CD14-positive monocyte (primary cell): Measurements from ENCODE around the gene CYP4F8. TPM values are rescaled to one million over a fixed set of nuclear protein-coding genes. Genes with fewer than 3 reads are reported as not detected.

Experiments
- DNase-seq, 3 donors: peaks; one replicate each; pipeline ENCODE4 v3.0.0-alpha.2; 2011 to 2022
- H2AFZ ChIP-seq: 2 replicates; pipeline ENCODE4 v1.6.0; 2012; ENCODE audit warnings: mild to moderate bottlenecking, low read depth, low read length, inconsistent platforms; ENCODE audit not compliant: insufficient read depth, poor library complexity, severe bottlenecking
- H3K27ac ChIP-seq, 2 donors: 1 replicate in 1 of 2; 2 replicates in 1 of 2; pipeline ENCODE4 v1.5.1; 2012 to 2013; ENCODE audit warnings: low read length in 2 of 2, control low read depth in 1 of 2, inconsistent platforms in 1 of 2, low read depth in 1 of 2, mild to moderate bottlenecking in 1 of 2
- H3K27me3 ChIP-seq, 2 donors: one replicate each; pipeline versions ENCODE4 v1.6.0 to v1.6.1; 2011 to 2013; ENCODE audit warnings: low read length in 2 of 2; ENCODE audit not compliant: control insufficient read depth in 2 of 2, insufficient read depth in 2 of 2
- H3K36me3 ChIP-seq, 2 donors: replicated peaks in 1 of 2; 1 replicate in 1 of 2; 2 replicates in 1 of 2; pipeline versions ENCODE4 v1.5.1 to v1.6.1; 2012 to 2013; ENCODE audit warnings: low read length in 2 of 2, control low read depth in 1 of 2, inconsistent platforms in 1 of 2, mild to moderate bottlenecking in 1 of 2; ENCODE audit not compliant: insufficient read depth in 2 of 2, control insufficient read depth in 1 of 2
- H3K4me1 ChIP-seq, 2 donors: 1 replicate in 1 of 2; 2 replicates in 1 of 2; pipeline versions ENCODE4 v1.5.1 to v1.6.1; 2012 to 2013; ENCODE audit warnings: low read length in 2 of 2, control low read depth in 1 of 2, inconsistent platforms in 1 of 2, mild to moderate bottlenecking in 1 of 2, moderate library complexity in 1 of 2; ENCODE audit not compliant: insufficient read depth in 2 of 2, control insufficient read depth in 1 of 2
- H3K4me2 ChIP-seq: replicated peaks from 2 replicates; pipeline ENCODE3; 2012; ENCODE audit warnings: low read length, moderate library complexity, mild to moderate bottlenecking; ENCODE audit not compliant: poor library complexity, severe bottlenecking; ENCODE audit errors: extremely low read depth
- H3K4me3 ChIP-seq, 3 experiments: fragments of 200-600 bp in 1 of 3; sonication (generic) in 1 of 3; replicated peaks in 1 of 3; 1 replicate in 2 of 3; 2 replicates in 1 of 3; pipeline ENCODE4 v1.5.1; 2011 to 2013; ENCODE audit warnings: low read length in 3 of 3, mild to moderate bottlenecking in 3 of 3, control low read depth in 2 of 3, low read depth in 2 of 3, inconsistent platforms in 1 of 3, moderate library complexity in 1 of 3
- H3K79me2 ChIP-seq: 2 replicates; pipeline ENCODE4 v1.6.0; 2012; ENCODE audit warnings: mild to moderate bottlenecking, control low read depth, inconsistent platforms, low read length, moderate library complexity; ENCODE audit not compliant: insufficient read depth
- H3K9ac ChIP-seq: 2 replicates; pipeline ENCODE4 v1.6.0; 2017; ENCODE audit warnings: low read length, mild to moderate bottlenecking; ENCODE audit not compliant: insufficient read depth, poor library complexity, severe bottlenecking
- H3K9me3 ChIP-seq, 2 donors: replicated peaks in 1 of 2; 1 replicate in 1 of 2; 2 replicates in 1 of 2; pipeline versions ENCODE4 v1.5.1 to v1.6.1; 2012 to 2013; ENCODE audit warnings: low read length in 2 of 2, control low read depth in 1 of 2; ENCODE audit not compliant: control insufficient read depth in 1 of 2, insufficient read depth in 1 of 2
- H4K20me1 ChIP-seq: 2 replicates; pipeline ENCODE4 v1.6.0; 2012; ENCODE audit warnings: mild to moderate bottlenecking, low read length, control low read depth, moderate library complexity; ENCODE audit not compliant: insufficient read depth
- H3K27ac Mint-ChIP-seq, 7 donors: one replicate each; pipeline ENCODE4 v1.8.0; 2020; ENCODE audit warnings: mild to moderate bottlenecking in 7 of 7, mixed read lengths in 7 of 7, moderate library complexity in 6 of 7, inconsistent platforms in 2 of 7
- H3K27me3 Mint-ChIP-seq, 3 donors: one replicate each; pipeline ENCODE4 v1.8.0; 2021 to 2022; ENCODE audit warnings: low read depth in 3 of 3, mild to moderate bottlenecking in 3 of 3, mixed read lengths in 3 of 3, moderate library complexity in 3 of 3, inconsistent platforms in 1 of 3
- H3K36me3 Mint-ChIP-seq, 2 donors: one replicate each; pipeline ENCODE4 v1.8.0; 2020; ENCODE audit warnings: mixed read lengths in 2 of 2, inconsistent platforms in 1 of 2, mild to moderate bottlenecking in 1 of 2
- H3K4me1 Mint-ChIP-seq: one replicate; pipeline ENCODE4 v1.8.0; 2020; ENCODE audit warnings: mild to moderate bottlenecking, mixed read lengths
- H3K4me3 Mint-ChIP-seq, 2 donors: one replicate each; pipeline ENCODE4 v1.8.0; 2020; ENCODE audit warnings: mild to moderate bottlenecking in 2 of 2, mixed read lengths in 2 of 2, moderate library complexity in 1 of 2
- H3K9me3 Mint-ChIP-seq, 7 donors: one replicate each; pipeline ENCODE4 v1.8.0; 2020 to 2022; ENCODE audit warnings: mixed read lengths in 7 of 7, mild to moderate bottlenecking in 6 of 7, moderate library complexity in 6 of 7, inconsistent platforms in 2 of 7
- CTCF ChIP-seq: fragments of 200-600 bp; IDR thresholded peaks from one replicate; pipeline ENCODE4 v1.8.0; 2022; ENCODE audit warnings: antibody characterized with exemption, mild to moderate bottlenecking
- WGBS: methylation state at CpG from one replicate; pipeline ENCODE4 v1.1.5; 2013; ENCODE audit warnings: missing lambda C conversion rate; ENCODE audit not compliant: insufficient coverage; 5-methylcytosine and 5-hydroxymethylcytosine counted together
- intact Hi-C, 2 donors: fragments of 100-400 bp; cut with micrococcal nuclease; formaldehyde crosslinking; loops; one replicate each; pipeline versions ENCODE4 v1.15.0 to v1.15.1; 2023
- polyA plus RNA-seq, 3 donors: library from polyadenylated mRNA; depleted of rRNA in 1 of 3; unstranded in 2 of 3; stranded (reverse) in 1 of 3; fragments of 300-500 nt in 2 of 3; fragments of >200 nt in 1 of 3; fragmentation: Illumina TruSeq in 2 of 3; gene quantifications; 1 replicate in 2 of 3; 2 replicates in 1 of 3; pipeline ENCODE4 v1.2.3, GENCODE V29; 2012 to 2021

CYP4F8 gene
- polyA plus RNA-seq, 3 donors = not detected

GRCh38 chr19:15672580-15673175 lies 57.7 kb downstream of the CYP4F8 start, which contains the start of gene CYP4F12:
Gene CYP4F12, plus strand, starts transcription at chr19:15673087. Its CDS starts 443 bp downstream, at chr19:15673530.
- DNase-seq = no peak
- Mint-ChIP-seq H3K9me3 (peaks cover 0 to 3% (median 0%) of the 10 kb centered on the region in 7 donors), H3K27me3 (peaks cover 2 to 11% (median 5%) of the 10 kb centered on the region in 3 donors), H3K36me3 (no peaks in the 10 kb centered on the region), H3K27ac (peak within 1 kb of the TSS in 1 of 7 donors; percentile 77), H3K4me3 (no peak within 1 kb of the TSS), H3K4me1 (peaks cover 21% of the 10 kb centered on the region)
- intact Hi-C loops = no loop called here
- no peak within 1 kb of the TSS for H3K9ac ChIP-seq
- WGBS = 71% methylated on average over 5 of the region's 6 CpGs
- no peak within 1 kb of the TSS for H2AFZ ChIP-seq
- H3K4me3 ChIP-seq = no peak within 1 kb of the TSS
- H3K27me3 ChIP-seq = no peaks in the 10 kb centered on the region
- peaks cover 12 to 15% of the 10 kb centered on the region in 2 donors for H3K4me1 ChIP-seq
- no peaks in the 10 kb centered on the region for H3K36me3 ChIP-seq
- no peak for TF ChIP-seq CTCF
- H3K4me2 ChIP-seq = no peak within 1 kb of the TSS
- H3K79me2 ChIP-seq = no peaks in the 10 kb centered on the region
- no peaks in the 10 kb centered on the region for H3K9me3 ChIP-seq
- no peaks in the 10 kb centered on the region for H4K20me1 ChIP-seq
- no peak within 1 kb of the TSS for H3K27ac ChIP-seq

GRCh38 chr19:15673176-15673654 lies 58.2 kb downstream of the CYP4F8 start:
- Histone ChIP-seq H3K27me3 (no peaks in the 10 kb centered on the region), H3K9ac (no peak overlapping the region), H3K4me2 (no peak overlapping the region), H3K4me1 (peaks cover 12 to 15% of the 10 kb centered on the region in 2 donors), H3K79me2 (no peaks in the 10 kb centered on the region), H3K27ac (no peak overlapping the region), H4K20me1 (no peaks in the 10 kb centered on the region), H3K4me3 (no peak overlapping the region), H3K36me3 (no peaks in the 10 kb centered on the region), H2AFZ (no peak overlapping the region), H3K9me3 (no peaks in the 10 kb centered on the region)
- TF ChIP-seq CTCF = no peak
- peaks cover 2 to 12% (median 5%) of the 10 kb centered on the region in 3 donors for H3K27me3 Mint-ChIP-seq
- H3K27ac Mint-ChIP-seq = peak overlapping the region in 1 of 7 donors; percentile 77
- WGBS = 53% methylated on average over 7 of the region's 9 CpGs
- intact Hi-C loops = no loop called here
- no peak overlapping the region for H3K4me3 Mint-ChIP-seq
- no peaks in the 10 kb centered on the region for H3K36me3 Mint-ChIP-seq
- peaks cover 21% of the 10 kb centered on the region for H3K4me1 Mint-ChIP-seq
- peaks cover 0 to 3% (median 0%) of the 10 kb centered on the region in 7 donors for H3K9me3 Mint-ChIP-seq
- DNase-seq = no peak
